Stomach smooth muscle (tissue), 2 donors: Measurements from ENCODE around the gene MAMSTR.

Experiments
- H3K27ac ChIP-seq: one replicate; pipeline ENCODE4 v1.7.0; 2013; ENCODE audit warnings: mild to moderate bottlenecking, low read length, inconsistent platforms
- H3K27me3 ChIP-seq, 2 donors: one replicate each; pipeline ENCODE4 v1.7.0; 2013; ENCODE audit warnings: low read length in 2 of 2; ENCODE audit not compliant: insufficient read depth in 2 of 2, control insufficient read depth in 1 of 2
- H3K36me3 ChIP-seq, 2 donors: one replicate each; pipeline ENCODE4 v1.7.0; 2013; ENCODE audit warnings: low read length in 2 of 2; ENCODE audit not compliant: control insufficient read depth in 2 of 2, insufficient read depth in 2 of 2
- H3K4me1 ChIP-seq: one replicate; pipeline ENCODE4 v1.7.0; 2013; ENCODE audit warnings: low read length; ENCODE audit not compliant: control insufficient read depth, insufficient read depth
- H3K4me3 ChIP-seq, 2 donors: one replicate each; pipeline ENCODE4 v1.7.0; 2013; ENCODE audit warnings: low read length in 2 of 2
- H3K9ac ChIP-seq, 2 donors: one replicate each; pipeline ENCODE4 v1.7.0; 2013; ENCODE audit warnings: low read length in 2 of 2, mild to moderate bottlenecking in 1 of 2
- H3K9me3 ChIP-seq, 2 donors: one replicate each; pipeline ENCODE4 v1.7.0; 2013; ENCODE audit warnings: low read length in 2 of 2; ENCODE audit not compliant: control insufficient read depth in 2 of 2
- donor health status: healthy.
- donor health status: Pancreatic carcinoma.

The MAMSTR gene

DNA sequence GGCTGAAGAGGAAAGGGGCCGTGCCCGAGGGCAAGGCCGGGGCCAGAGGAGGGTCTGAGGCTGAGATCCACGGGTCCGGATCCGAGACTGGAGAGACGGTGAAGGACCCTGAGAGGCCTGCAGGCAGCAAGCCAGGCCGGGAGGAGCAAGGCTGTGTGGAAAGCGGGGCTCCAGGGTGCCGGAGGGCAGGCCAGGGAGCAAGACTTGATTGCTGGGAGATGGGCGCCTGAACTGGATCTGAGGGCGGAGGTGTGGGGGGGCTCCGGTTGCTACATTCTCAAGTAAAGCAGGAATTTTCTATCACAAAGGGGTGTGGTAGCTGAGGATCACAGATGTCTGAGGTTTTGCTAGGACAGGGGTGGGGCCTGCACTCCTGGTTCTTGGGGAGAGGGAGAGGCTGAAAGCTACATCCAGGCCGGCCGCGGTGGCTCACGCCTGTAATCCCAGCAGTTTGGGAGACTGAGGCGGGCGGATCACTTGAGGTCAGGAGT, 3.8 kb downstream of the MAMSTR start:
- Histone ChIP-seq H3K4me1 (peaks cover 55% of the 10 kb centered on the region), H3K4me3 (peak overlapping the region in 1 of 2 donors; percentile 73), H3K9ac (peak overlapping the region in 1 of 2 donors; percentile 22), H3K27me3 (no peaks in the 10 kb centered on the region), H3K27ac (peak overlapping the region; percentile 85), H3K36me3 (no peaks in the 10 kb centered on the region), H3K9me3 (no peaks in the 10 kb centered on the region)

DNA sequence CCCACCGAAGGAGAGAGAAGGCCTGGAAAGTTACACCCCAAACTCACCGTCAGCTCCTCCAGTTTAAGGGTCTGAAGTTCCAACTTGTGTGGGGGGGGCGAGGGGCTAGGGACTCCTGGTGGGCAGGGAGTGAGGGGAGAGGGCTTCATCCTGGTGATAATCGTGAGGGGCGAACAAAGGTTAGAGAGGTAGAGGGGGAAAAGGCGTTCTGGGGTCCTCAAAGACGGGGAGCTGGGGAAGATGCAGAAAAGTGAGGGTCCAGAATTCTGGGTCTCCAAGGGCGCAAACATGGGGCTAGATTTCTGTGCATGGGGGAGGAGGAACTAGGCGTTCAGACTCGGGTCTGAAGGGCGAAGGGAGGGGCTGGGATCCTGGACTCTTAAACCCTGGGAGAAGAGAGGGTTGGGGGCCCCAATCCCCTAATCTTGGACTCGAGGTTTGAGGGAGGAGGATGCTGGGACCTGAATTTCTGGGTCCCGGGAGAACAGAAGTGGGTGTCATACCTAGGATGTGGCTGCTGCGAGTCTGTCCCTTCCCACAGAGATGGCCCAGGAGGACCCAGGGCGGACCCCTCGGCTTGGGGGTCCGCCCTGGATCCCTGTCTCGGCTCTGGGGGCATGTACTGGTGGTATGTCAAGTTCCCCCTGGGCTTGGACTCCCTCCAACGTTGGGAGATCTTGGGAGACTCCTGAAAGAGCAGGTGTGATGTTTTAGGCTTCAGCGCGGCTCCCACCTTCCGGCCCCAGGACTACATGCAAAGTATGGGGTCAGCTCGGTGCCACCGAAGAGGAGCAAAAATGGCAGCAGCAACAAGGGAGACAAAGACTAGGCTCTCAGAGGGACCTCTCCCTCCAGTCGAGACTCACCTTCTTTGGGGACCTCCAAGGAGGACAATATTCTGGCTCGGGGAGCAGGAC, 4.5 kb downstream of the MAMSTR start:
- Histone ChIP-seq H3K9ac (peak overlapping the region; percentile 84 to 86), H3K4me3 (peak overlapping the region; percentile 73 to 75), H3K27ac (peak overlapping the region; percentile 85), H3K4me1 (peaks cover 51% of the 10 kb centered on the region), H3K36me3 (no peaks in the 10 kb centered on the region), H3K27me3 (no peaks in the 10 kb centered on the region), H3K9me3 (no peaks in the 10 kb centered on the region)

DNA sequence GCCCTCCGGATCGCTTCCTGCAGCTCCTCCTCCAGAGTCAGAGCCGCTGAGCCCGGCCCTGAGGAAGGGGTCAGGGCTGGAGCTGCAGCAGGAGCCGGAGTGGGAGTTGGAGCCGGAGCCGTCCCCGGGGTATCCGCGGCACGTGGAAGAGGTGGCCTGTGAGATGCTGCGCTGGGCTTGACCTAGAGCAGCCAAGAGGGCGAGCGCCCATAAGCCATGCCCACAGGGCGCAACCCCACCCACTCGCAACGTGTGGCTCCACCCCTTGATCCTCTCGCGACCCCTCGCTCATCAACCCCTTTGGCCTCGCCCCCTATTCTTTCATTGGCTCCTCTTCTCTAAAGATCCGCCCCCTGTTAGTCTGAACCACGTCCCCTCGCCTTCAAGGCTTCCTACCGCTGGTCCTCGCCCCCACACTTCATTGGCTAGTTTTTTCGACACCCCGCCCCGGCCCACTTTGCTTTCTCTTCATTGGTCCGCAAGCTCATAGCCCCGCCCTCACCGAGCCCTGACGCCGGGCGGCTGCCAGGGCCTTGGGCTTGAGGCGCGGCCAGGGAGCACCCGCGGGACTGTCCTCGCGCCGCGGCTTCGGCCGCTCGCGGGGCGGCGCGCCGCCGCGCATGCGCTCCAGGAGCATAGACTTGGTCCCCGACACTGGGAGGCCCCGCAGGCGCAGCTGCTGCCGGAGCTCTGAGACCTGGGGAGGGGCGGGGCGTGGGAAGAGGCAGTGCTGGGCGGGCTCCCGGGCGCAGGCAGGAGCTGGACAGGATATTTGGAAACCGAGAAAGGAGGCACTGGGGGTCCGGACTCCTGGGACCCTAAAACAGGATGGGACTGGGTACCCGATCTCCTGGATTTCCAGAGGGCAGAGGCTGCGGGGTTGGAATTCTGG, 5.4 kb downstream of the MAMSTR start:
- peaks cover 45% of the 10 kb centered on the region for H3K4me1 ChIP-seq

DNA sequence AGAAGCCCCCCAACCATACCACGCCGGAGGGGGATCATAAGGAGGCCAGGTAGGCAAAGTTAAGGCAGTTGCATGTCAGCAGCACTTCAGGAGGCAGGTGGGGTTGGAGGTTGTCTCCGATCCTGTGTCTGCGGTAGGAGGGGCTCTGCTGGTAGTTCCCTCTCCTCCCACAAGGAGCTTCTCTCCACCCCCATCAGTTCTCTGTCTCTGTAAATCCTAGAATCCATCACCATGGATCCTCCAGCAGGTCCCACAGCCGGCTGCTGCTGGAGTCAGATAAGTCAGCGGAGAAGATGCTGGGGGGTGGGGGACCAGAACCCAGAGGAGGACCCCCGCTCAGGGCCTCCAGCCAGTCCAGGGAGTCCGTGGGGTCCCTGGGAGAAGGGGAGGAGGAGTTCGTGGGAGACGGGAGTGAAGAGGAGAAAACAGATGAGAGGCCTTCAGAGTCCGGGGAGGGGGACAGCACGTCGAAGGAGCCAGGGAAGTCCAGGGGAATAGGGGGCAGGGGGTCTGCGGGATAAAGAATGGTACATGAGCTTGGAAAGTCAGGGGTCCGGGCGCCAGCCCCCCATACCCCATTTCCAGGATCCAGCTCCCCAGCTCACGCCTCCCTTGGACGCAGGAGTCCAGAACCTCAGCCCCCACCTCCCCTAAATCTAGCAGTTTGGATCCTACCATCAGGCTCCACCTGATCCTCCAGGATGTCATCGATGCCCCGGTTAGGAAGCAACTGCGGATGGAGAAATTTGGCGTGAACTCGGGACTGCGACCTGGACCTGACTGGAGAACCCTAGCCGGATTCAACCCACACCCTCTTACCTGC, 6.3 kb downstream of the MAMSTR start:
- Histone ChIP-seq H3K9me3 (no peaks in the 10 kb centered on the region), H3K9ac (peak overlapping the region; percentile 52 to 71), H3K27ac (no peak overlapping the region), H3K36me3 (no peaks in the 10 kb centered on the region), H3K4me1 (peaks cover 40% of the 10 kb centered on the region), H3K4me3 (peak overlapping the region; percentile 75 to 85), H3K27me3 (no peaks in the 10 kb centered on the region)

More for the DNA sequence above, 5.4 kb downstream of the MAMSTR start:
- H3K27ac ChIP-seq: peak overlapping the region; percentile 85
- H3K9ac ChIP-seq: peak overlapping the region; percentile 84 to 86
- no peaks in the 10 kb centered on the region for H3K9me3 ChIP-seq
- H3K27me3 ChIP-seq: no peaks in the 10 kb centered on the region
- peak overlapping the region; percentile 75 to 85 for H3K4me3 ChIP-seq
- no peaks in the 10 kb centered on the region for H3K36me3 ChIP-seq

DNA sequence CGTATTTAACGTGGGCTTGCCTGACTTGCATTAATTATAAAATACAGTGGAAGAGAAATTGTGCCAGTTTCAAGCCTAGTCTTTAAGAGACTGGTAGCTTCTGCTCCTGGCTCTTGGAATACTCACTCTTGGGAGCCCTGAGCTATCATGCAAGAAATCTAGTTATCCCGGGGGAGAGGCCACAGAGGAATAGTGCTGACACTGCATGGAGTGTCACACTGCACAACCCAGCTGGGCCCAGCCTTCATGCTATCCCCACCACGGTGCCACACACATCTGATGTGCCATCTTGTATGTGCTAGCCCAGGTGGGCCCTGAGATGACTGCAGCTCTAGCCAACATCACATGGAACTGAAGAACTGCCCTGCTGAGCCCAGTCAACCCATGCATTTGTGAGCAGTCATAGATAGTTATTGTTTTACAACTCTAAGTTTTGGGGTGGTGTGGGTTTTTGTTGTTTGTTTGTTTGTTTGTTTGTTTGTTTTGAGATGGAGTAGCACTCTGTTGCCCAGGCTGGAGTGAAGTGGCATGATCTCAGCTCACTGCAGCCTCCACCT, 8.3 kb downstream of the MAMSTR start:
- Histone ChIP-seq H3K9ac (no peak overlapping the region), H3K27me3 (no peaks in the 10 kb centered on the region), H3K27ac (no peak overlapping the region), H3K4me1 (peaks cover 30% of the 10 kb centered on the region), H3K36me3 (no peaks in the 10 kb centered on the region), H3K9me3 (no peaks in the 10 kb centered on the region), H3K4me3 (no peak overlapping the region)

DNA sequence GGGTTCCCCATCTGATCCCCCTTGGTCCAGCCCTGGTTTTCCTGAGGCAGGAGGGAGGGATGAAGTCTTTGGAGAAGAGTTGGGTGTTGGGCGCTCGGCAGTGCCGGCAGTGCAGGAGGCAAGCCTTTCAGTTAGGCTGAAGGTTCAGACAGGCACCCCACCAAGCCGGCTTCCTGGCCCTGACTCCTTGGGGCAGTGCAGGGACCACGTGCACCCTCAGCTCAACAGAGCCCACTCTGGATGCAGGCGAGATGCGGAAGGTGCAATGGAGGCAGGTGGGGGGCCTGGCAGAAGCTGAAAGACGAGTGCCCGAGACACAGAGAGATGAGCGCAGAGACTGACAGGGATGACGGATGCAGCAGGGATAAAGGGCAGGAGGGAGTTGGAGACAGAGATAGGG, 11.1 kb downstream of the MAMSTR start:
- Histone ChIP-seq H3K9me3 (no peaks in the 10 kb centered on the region), H3K4me3 (no peak overlapping the region), H3K36me3 (peaks cover 0 to 4% of the 10 kb centered on the region in 2 donors), H3K4me1 (peaks cover 10% of the 10 kb centered on the region), H3K27me3 (no peaks in the 10 kb centered on the region), H3K9ac (no peak overlapping the region), H3K27ac (no peak overlapping the region)

DNA sequence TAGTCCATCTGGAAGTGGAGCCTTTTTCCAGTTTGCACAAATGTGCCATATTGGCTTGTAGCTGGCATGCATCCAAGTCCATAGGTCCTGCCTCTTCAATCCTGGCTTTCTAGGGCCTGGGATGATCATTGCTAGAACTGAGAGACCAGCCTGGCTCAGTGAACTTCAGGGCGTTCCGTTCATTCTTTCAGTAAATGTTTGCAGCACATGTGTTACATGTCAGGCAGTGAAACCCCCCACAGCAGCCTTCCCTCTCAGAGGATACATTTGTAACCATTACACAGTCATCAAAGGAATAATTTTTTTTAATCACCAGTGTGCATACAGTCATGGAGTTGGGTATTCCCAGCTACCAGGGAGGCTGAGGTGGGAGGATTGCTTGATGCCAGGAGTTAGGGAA, 14.1 kb downstream of the MAMSTR start:
- H3K27me3 ChIP-seq: no peaks in the 10 kb centered on the region
- H3K4me1 ChIP-seq: no peaks in the 10 kb centered on the region

DNA sequence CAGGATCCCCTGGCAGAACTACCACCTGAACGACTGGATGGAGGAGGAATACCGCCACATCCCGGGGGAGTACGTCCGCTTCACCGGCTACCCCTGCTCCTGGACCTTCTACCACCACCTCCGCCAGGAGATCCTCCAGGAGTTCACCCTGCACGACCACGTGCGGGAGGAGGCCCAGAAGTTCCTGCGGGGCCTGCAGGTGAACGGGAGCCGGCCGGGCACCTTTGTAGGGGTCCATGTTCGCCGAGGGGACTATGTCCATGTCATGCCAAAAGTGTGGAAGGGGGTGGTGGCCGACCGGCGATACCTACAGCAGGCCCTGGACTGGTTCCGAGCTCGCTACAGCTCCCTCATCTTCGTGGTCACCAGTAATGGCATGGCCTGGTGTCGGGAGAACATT, 16.2 kb downstream of the MAMSTR start:
- H3K27ac ChIP-seq: no peak overlapping the region
- peaks cover 0 to 3% of the 10 kb centered on the region in 2 donors for H3K27me3 ChIP-seq
- no peaks in the 10 kb centered on the region for H3K4me1 ChIP-seq
- H3K9me3 ChIP-seq: no peaks in the 10 kb centered on the region
- peaks cover 0 to 5% of the 10 kb centered on the region in 2 donors for H3K36me3 ChIP-seq
- no peak overlapping the region for H3K4me3 ChIP-seq
- no peak overlapping the region for H3K9ac ChIP-seq

More for the DNA sequence above, 14.1 kb downstream of the MAMSTR start:
- no peak overlapping the region for H3K4me3 ChIP-seq
- no peak overlapping the region for H3K9ac ChIP-seq
- no peaks in the 10 kb centered on the region for H3K9me3 ChIP-seq
- peaks cover 0 to 5% of the 10 kb centered on the region in 2 donors for H3K36me3 ChIP-seq
- no peak overlapping the region for H3K27ac ChIP-seq

DNA sequence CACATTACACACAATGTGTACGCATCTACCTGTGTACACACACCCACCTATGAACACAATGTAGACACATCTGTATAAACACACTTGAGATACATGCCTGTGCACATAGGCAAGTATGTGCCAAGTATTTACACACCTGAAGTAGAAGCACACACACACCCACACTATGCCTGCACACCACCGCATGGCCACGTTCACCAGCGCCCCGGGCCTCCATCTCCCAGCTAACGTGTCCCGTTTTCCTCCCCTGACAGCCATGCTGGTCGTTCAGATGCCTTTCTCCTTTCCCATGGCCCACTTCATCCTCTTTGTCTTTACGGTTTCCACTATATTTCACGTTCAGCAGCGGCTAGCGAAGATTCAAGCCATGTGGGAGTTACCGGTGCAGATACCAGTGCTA, 16.8 kb downstream of the MAMSTR start:
- no peak overlapping the region for H3K27ac ChIP-seq
- H3K9me3 ChIP-seq: no peaks in the 10 kb centered on the region
- H3K27me3 ChIP-seq: peaks cover 3 to 7% of the 10 kb centered on the region in 2 donors
- H3K4me1 ChIP-seq: no peaks in the 10 kb centered on the region
- H3K9ac ChIP-seq: no peak overlapping the region
- no peak overlapping the region for H3K4me3 ChIP-seq
- peaks cover 0 to 5% of the 10 kb centered on the region in 2 donors for H3K36me3 ChIP-seq

DNA sequence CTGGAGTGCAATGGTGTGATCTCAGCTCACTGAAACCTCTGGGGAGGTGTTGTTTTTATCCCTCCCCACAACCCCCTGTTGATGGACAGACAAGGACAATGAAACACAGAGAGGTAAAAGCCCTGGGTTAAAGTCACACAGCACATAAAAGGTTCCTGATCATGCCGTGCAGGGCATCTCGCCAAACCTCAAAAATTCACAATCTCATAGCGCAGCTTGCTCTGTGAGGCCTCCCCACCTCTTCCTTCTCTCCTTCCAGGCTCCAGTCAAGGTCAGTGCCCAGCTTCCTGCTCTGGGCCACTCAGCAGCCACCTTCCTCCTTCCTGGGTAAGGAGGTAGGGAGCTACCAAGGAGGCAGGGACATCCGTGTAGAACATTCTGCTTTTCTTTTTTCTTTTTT, 21.5 kb downstream of the MAMSTR start:
- H3K27me3 ChIP-seq: peaks cover 16 to 23% of the 10 kb centered on the region in 2 donors
- no peak overlapping the region for H3K4me3 ChIP-seq
- no peaks in the 10 kb centered on the region for H3K9me3 ChIP-seq
- no peaks in the 10 kb centered on the region for H3K4me1 ChIP-seq
- no peak overlapping the region for H3K27ac ChIP-seq
- H3K36me3 ChIP-seq: no peaks in the 10 kb centered on the region
- H3K9ac ChIP-seq: no peak overlapping the region
